ENCODE results near the gene NAPSA.
"Not testable (repeated sequence)": the region's sequence is repeated elsewhere in the genome, so short reads cannot be mapped to it uniquely, and the experiment has no call there.

NAPSA gene

DNA sequence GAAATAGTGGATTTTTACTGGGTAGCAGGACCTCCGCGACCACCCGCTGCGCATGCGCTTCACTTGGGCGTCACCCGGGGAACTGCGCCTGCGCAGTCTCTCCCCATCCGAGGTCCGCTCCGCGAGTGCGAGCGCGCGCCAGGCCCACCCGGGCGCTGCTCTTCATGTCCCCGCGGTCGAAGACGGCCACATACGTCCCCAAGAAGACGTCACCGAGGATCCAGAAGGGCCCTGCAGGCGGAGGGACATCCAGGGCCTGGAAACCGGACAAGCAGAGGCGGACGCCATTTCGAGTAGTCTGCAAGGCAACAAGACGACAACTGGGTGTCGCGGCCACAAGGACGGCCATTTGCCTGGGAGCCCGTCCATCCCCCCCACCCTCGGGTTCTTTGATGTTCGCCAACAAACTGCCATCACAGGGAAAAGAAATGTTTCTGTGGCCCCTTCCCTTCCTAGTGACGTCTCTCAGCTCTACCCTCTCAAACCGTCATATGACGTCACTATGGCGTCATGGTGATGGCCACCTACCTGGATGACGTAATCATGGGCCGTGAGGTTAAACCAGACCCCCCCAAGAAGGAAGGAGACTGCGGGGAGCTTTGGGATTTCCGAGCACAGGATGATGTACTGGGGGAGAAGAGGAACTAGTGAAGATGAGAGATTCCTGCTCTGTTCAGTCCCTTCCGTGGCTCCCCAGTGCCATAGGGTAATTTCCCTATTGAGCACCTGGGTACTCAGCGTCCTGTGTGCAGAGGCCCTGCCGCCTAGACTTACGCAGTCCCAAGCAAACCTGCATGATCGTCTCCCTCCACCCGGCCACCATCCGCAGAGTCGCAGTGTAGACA is 6.7 kb downstream of the NAPSA start:
- DNase-seq: peak; percentile 67 to 74

DNA sequence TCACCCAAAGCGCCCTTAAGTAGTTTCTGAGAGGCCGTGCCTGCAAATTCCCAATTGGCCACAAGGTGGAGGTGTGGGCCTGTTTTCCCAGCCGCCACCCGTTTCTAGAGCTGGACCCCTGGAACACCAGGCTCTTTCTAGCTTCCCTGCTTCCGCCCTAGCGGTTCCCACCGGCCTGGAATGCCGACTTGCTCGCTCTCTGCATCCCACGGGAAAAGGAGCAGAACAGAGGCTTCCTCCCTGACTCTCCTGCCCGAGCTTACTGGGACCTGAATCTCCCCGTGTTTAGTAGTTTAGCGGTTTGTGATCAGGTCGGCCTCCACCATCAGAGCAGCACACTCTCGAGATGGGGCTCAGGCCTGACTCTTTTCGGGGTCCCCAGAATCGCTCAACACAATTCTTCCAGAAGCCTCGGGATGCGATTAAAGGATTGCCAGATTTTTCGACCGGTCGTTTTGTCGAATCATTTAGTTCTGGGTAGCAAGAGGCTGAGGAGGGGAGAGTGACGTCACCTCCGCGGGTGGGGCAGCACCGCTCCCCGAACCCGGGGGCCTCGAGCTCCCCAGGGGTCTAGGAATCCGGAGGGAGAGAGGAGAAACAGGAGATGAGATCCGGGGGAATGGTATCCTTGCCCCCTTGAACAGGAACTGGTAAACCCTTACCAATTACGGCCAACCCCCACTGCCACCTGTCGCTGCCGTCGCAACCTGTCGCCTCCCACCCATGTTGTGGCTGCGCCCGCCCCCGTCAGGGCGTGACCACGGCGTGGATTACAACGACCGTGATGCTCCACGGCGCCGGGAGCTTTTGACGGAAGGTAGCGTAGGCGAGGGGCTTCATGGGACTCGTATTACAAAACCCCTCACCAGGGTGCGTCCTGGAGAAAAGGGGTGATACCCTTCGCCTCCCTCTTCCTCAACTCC is 8.0 kb downstream of the NAPSA start:
- DNase-seq: peak; percentile 87 to 89

DNA sequence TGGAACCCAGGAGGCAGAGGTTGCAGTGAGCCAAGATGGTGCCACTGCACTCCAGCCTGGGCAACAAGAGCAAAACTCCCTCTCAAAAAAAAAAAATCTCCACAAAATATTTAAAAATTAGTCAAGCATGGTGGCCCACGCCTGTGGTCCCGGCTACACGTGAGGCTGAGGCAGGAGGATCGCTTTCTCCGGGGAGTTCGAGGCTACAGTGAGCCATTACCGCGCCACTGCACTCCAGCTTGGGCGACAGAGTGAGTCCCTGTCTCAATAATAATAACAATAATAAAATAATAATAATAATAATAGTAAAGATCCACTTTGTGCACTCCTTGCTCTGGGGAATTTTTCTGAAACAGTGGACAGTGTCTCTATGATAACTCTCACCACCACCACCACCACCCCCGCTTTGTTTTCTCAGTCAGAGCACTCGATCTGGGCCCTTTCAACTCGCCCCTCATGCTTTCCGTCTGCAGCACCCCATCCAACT is 8.7 kb downstream of the NAPSA start:
- no peak for DNase-seq

DNA sequence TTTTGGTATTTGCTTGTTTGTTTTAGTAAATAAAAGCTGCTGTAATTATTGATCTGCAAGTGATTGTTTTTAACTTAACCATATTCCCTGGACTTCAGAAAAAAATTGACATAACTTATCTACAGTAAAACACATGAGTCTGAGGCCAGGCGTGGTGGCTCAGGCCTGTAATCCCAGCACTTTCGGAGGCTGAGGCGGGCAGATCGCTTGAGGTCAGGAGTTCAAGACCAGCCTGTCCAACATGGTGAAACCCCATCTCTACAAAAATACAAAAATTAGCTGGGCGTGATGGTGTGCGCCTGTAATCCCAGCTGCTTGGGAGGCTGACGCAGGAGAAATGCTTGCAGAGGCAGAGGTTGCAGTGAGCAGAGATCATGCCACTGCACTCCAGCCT is 12.0 kb downstream of the NAPSA start:
- DNase-seq: not testable (repeated sequence)

DNA sequence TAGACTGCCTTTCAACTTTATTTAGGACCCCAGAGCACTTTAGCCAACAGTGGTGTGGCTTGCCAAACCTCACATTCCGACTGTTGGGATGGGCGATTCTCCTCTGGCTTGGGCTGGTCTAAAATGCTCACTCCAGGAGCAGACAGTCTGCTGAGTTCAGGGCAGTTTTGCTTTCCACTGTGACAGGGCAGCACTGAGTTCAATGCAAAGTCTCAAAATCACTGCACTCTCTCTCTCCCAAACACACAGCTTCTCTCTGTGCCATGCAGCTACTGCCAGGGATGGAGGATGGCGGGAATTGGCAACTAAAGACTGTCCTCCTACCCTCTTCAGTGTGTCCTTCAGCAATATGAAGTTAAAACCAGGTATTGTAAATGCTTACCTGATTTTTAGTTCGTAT is 13.2 kb downstream of the NAPSA start:
- no peak for DNase-seq

DNA sequence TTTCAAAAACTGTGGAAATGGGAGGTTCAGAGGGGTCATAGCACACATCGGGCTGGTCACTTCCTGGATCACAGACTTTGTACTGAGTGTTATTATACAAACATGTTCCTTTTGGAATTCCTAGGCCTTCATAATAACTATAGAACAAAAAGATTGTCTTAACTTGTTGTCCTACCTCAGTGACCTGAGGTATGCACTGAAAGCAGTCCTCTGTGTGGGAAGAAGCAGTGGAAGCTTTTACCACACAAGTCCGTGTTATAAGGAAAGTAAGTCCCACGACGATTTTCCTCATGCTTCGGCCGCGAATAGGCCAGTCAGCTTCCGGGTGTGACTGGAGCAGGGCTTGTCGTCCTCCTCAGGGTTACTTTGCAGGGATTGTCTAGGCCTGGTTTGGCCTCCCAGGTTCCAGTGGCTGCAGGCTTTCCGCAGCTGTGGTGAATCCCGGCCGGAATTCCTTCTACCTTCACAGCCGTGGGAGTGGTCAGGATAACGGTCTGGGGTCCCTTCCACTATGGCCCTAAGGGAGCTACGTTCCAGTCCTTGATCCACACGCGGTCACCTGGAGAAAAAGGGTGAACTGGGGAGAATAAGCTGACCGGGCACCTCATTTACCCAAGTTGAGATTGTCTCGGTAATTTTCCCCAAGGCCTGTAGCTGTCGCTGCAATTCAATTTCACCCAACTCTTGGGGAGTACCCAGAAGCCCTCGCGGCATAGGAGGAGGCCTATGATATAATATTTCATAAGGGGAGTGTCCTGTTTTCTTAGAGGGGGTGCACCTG is 16.0 kb downstream of the NAPSA start:
- no peak for DNase-seq

DNA sequence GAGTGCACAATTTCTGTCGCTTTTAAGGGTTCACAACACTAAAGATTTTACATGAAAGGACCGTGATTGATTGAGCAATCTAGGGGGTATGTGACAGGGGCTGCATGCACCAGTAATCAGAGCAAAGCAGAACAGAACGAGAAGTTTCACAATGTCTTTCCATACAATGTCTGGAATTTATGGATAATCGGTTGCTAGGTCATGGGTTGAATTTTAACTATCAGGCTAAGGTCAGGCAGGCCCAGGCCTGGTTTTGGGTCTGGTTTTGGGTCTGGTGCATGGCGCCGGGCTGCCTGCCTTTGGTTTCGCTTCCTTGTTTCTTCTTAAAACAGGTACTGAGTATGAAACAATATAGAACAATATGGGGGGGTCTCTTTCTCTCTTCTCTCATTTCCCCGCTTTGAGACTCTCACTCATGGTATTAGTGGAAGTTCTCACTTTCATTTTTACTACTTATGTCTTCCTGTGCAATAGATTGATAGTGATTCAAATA is 18.3 kb downstream of the NAPSA start:
- DNase-seq: peak; percentile 53 to 59

DNA sequence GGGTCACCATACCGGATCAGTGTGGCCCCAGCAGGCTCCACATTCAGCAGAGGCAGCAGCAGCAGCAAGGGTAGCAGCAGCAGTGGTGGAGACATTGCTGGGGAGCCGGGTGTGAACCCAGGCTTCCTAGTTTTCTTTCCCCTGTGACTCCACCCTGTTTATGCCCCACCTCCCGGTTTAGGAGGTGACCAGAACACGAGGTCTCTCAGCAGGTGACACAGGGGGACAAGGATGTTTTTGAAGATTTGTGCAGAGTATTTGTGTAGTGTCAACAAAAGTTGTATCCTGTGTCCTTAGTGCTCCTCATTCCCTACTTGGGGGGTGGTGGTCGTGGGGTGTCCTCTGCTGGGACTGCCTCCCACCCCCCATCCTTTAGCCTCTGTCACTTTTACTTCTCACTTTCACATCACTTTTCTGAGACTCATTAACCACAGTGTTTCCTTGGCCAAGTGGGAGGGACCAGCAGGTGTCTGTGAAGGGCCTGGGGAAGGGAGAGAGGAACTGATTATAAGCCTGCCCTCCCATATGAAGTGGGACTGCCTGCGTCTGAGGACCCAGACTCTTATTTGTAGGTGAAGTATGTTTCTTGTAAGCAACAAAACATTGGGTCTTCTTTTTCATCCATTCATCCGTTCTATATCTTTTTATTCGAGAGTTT is 20.6 kb downstream of the NAPSA start:
- no peak for DNase-seq

DNA sequence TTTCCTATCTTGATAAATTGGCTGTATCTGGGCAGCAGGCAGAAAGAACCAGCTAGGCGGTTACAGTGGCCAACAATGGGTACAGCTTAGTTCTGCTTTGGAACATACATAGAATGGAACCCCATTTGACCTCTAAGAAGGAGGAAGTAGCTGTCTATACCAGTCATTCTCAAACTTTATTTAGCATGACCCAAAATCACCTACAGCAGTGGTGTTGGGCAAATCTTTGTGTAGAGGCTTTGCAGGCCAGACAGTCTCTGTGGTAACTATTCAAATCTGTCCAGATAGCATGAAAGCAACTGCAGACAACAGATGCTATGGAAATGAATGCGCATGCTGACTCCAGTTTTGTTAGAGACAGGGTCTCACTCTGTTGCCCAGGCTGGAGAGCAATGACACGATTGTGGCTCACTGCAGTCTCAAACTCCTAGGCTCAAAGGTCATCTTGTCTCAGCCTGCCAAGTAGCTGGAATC is 24.3 kb downstream of the NAPSA start:
- no peak for DNase-seq

DNA sequence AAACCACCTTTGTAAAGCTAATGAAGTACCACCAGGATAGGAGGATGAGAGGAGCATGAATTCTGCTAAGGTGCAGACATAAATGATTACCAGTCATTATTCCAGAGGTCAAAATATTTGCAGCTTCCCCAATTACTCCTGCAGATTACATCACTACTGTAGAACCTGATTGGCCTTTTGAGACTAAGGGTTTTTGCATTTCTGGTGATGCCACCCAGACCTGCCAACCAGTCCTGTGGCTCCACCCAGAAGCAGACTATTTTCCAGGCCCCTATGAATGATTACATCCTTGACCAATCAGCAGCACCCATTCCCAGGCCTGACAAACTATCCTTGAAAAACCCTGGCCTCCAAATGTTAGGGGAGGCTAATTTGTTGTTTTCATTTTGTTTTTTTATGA is 25.1 kb downstream of the NAPSA start:
- DNase-seq: no peak

DNA sequence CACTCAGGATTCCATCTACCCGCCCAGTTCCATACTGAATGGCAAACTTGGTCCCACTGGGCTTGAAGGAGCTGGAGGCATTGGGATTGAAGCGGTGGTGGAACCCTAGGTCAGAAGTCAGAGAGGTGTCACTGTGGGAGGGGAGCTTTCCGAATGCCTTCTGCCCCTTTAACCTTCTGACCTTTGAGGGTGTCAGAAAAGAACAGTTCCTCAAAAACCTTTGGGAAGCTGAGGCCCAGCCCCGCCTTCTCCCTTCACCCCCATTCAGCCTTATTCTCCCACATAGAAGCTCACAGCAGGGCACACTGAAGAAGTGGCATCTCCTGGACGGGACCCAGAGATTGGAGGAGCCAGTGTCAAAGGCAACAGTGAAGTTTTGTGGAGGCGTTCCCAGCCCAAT is 28.4 kb downstream of the NAPSA start:
- not testable (repeated sequence) for DNase-seq

DNA sequence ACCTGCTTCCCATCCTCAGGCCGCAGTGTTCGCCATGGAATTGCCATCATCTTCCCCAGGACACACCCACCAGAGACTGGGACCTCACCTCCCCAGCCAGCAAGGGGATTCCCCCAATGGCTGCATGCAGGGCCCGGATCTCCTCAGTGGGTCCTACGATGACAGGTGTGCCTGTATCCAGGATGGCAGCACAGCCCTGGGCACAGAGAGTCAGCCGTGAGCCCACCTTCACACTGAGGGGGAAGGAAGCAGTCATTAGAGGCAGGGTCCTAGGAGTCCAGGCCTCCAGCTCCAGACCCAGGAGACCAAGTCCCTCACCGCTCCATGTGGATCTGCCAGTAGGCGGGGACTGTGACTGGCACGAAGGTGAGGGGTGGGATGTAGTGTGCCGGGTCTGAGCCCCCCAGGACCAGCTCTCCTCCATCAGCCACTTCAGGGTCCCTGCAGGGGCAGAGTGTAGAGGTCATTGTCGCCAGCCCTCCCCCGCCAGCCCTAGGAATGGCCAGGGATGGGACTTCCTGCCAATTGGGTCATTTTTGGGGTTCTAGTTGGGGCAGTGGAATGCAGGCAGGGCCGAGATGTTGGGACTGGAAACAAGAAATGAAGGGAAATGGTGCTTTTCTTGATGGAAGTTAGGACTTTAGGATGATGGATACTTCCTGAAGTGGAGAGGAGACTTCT is 30.6 kb downstream of the NAPSA start:
- no peak for DNase-seq

DNA sequence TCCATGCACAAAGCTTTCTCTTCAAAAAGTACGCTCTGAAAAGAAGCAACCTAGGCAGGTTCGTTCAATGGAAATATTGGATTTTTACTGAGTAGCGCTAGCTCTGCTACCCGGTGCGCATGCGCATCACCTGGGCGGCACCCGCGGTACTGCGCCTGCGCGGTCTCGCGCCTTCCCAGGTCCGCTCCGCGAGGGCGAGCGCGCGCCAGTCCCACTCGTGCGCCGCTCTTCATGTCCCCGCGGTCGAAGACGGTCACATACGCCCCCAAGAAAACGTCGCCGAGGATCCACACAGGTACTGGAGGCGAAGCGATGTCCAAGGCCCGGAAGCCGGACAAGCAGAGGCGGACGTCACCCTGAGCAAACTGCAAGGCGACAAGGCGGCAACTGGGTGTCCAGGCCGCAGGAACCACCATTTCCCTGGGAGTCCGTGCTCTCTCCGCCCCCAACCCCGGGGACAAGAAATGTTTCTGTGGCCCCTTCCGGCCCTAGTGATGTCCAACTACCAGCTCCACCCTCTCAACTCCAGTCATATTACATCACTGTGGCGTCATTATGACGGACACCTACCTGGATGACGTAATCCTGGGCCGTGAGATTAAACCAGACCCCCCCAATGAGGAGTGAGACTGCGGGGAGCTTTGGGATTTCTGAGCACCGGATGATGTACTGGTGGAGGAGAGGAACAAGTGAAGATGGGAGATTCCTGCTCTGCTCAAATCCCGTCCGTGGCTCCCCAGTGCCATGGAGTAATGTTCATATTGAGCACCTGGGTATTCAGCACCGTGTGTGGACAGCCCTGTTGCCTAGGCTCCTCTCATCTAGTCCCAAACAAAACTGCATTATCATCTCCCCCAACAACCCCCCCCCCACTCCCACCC is 31.5 kb downstream of the NAPSA start:
- DNase-seq: peak; percentile 80 to 83

DNA sequence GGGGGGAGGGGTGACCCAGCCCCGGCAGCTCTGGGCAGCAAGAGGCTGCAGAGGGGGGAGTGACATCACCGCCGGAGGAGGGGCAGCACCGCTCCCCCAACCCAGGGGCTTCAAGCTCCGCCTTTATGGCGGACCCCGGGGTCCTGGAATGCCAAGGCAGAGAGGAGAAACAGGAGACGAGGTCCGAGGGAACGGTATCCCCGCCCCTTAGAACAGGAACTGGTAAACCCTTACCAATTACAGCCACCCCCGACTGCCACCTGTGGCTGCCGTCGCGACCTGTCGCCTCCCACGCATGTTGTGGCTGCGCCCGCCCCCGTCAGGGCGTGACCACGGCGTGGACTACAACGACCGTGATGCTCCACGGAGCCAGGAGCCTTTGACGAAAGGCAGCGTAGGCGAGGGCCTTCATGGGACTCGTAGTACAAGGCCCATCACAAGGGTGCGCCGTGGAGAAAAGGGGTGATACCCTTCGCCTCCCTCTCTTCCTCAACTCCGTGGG is 32.2 kb downstream of the NAPSA start:
- DNase-seq: peak; percentile 93 to 95

DNA sequence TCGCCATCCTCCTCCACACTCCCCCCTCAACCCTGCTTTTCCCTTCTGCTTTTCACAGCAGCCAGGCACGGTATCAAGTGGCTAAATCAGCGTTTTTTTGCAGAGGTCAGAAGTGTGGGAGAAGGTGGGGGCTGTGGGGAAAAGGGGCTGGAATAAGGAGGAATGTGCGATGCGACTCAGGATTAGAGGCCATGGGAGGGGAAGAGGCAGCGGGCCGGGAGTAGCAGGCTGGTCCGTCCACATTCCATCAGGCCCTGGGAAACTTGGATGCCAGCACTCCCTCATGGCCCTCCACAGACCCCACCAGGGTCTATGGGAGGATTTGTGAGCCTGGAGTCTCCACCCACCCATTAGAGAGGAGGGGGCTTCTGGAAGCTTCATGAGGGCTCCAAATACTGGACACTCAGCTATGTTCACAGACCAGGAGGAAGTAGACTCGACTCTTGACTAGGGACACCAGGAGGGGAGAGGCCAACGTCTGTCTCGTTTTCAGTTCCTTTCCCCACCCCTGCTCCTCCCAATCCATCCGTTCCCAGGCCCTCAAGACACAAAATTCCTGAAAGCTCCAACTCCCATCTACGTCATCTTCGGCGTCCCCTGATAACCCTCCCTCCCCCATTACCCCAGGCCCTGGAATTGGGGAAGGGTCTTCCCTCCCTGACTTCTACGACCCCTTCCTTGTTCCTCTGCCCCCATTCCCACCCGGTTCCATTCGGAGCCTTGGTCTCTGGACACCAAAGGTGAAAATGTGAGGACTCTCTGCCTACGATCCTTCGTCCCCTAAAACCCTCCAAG is 33.0 kb downstream of the NAPSA start:
- DNase-seq: no peak

DNA sequence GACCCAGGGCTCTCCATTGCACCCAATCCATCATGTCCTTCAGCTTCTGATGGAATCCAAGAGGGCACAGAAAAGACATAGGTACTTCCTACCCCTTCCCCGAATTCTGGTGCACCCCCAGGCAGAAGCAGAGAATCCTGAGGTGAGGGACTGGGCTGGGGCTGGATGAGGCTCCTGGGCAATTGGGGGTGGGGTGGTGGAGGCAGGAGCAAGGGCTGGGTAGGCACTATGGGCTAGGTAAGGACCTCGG is 33.5 kb downstream of the NAPSA start:
- DNase-seq: no peak

DNA sequence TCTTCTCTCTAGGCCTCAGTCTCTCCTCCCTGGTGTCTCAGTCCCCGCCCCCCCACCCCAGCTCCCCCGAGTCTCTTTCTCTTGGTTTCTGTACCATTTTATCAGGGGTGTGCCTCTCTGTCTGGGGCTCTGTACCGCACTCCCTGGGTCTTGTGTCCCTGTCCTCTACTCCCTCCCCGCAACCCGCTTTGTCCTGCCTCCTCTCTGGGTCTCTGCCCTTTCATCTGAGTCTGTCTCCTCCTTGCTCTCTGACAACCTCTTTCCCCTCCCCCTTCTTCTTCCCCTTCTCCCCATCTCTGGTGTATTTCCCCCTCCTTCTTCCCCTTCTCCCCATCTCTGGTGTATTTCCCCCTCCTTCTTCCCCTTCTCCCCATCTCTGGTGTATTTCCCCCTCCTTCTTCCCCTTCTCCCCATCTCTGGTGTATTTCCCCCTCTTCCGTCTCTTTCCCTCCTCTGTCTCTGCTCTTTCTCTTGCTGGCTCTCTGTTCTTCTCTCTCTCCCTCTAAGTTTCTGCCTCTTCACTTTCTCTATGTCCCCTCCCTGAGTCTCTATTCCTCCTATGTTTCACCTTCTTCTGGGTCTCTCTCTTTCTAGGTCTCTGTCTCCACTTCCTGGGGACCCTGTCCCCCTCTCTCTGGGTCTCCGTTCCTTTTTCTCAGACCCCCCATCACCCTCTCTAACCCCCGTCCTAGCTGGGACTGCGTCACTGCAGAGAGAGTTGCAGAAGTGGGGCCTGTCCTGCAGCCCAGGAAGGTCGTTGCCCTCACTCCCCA is 34.0 kb downstream of the NAPSA start:
- DNase-seq: no peak

DNA sequence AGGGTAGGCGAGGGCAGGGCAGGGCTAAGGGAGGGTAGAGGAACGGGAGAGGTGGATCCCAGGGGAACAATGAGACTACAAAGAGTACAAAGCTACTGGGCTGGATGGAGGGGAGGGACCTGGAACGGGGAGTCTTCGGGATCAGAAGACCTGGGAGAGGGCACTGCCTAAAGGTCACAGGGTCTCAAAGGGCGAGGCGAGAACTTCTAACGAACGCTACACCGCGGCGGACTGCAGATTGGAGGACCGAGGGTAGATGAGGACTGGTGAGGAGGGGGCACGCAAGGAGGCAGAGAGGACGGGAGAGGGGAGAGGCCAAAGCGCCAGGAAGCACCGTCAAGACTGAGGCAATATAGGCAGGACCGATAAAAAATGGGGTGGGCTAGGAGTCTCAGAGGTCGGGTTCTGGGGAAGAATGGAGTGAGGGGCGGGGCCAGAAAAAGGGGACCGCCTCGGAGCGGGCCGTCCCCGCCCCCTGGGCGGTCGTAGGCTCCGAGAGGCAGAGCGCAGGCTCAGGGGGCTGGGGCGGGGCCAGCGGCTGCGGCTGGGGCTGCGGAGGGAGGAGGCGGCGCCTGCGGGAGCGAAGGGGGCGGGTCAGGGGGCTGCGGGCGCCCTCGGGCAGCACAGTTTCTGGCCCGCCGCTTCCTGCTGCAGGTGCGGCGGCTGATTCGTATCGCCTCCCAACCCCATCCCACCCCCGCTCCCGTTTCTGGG is 34.9 kb downstream of the NAPSA start:
- DNase-seq: peak; percentile 85 to 87
